Caco-2 (cell line): ENCODE measurements around the gene FOXN3. TPM values are rescaled to one million over a fixed set of nuclear protein-coding genes. Genes with fewer than 3 reads are reported as not detected.

ENCODE experiments used
- BruUV-seq: library from RNA; stranded (reverse); fragments of 400-500 nt; replicated peaks from 2 replicates; lab custom pipeline; 2021; lab: Mats Ljungman, UMichigan
- CTCF ChIA-PET: fragments of 300-600 bp; sonication (Branson Sonifier 250); formaldehyde crosslinking; loops from one replicate; lab custom pipeline; 2022; ENCODE audit warnings: antibody characterized with exemption; lab: Charles Lee
- POLR2A ChIA-PET: fragments of 300-600 bp; sonication (Branson Sonifier 250); formaldehyde crosslinking; loops from one replicate; lab custom pipeline; 2022; ENCODE audit warnings: antibody characterized with exemption; lab: Charles Lee
- DNase-seq, 2 experiments: peaks; one replicate each; pipeline versions ENCODE4 v3.0.0 to v3.0.0-alpha.2; 2020 to 2022
- H3K27me3 ChIP-seq: replicated peaks from 2 replicates; pipeline ENCODE4 v1.6.0; 2011; ENCODE audit warnings: low read length; ENCODE audit not compliant: control insufficient read depth, insufficient read depth
- H3K36me3 ChIP-seq: 2 replicates; pipeline ENCODE4 v1.5.1; 2011; ENCODE audit warnings: low read length; ENCODE audit not compliant: control insufficient read depth, insufficient read depth
- H3K4me1 ChIP-seq: fragments of 250-450 bp; sonication (Bioruptor Pico); 2 replicates; pipeline ENCODE4 v1.5.1; 2020; ENCODE audit warnings: mild to moderate bottlenecking
- H3K4me3 ChIP-seq: 2 replicates; pipeline ENCODE4 v1.5.1; 2011; ENCODE audit warnings: low read depth, mild to moderate bottlenecking, control low read depth, low read length
- H3K9me3 ChIP-seq: fragments of 250-450 bp; sonication (Bioruptor Pico); 2 replicates; pipeline ENCODE4 v1.5.1; 2020; ENCODE audit warnings: mild to moderate bottlenecking, moderate library complexity
- H3K27ac Mint-ChIP-seq: one replicate; pipeline ENCODE4 v1.8.0; 2022; ENCODE audit warnings: mixed read lengths; ENCODE audit not compliant: unreplicated experiment
- H3K27me3 Mint-ChIP-seq: one replicate; pipeline ENCODE4 v1.8.0; 2022; ENCODE audit warnings: mixed read lengths; ENCODE audit not compliant: insufficient read depth, unreplicated experiment
- H3K36me3 Mint-ChIP-seq: one replicate; pipeline ENCODE4 v1.8.0; 2022; ENCODE audit warnings: mild to moderate bottlenecking, mixed read lengths; ENCODE audit not compliant: insufficient read depth, unreplicated experiment
- H3K4me1 Mint-ChIP-seq: one replicate; pipeline ENCODE4 v1.8.0; 2022; ENCODE audit warnings: low read depth, mixed read lengths; ENCODE audit not compliant: unreplicated experiment
- H3K4me3 Mint-ChIP-seq: one replicate; pipeline ENCODE4 v1.8.0; 2022; ENCODE audit warnings: mild to moderate bottlenecking, moderate library complexity, mixed read lengths; ENCODE audit not compliant: unreplicated experiment
- H3K9me3 Mint-ChIP-seq: one replicate; pipeline ENCODE4 v1.8.0; 2022; ENCODE audit warnings: mixed read lengths; ENCODE audit not compliant: unreplicated experiment
- intact Hi-C: fragments of 100-400 bp; cut with micrococcal nuclease; formaldehyde crosslinking; loops from one replicate; pipeline ENCODE4 v1.10.0; 2022; ENCODE audit not compliant: unreplicated experiment
- total RNA-seq: library from RNA; stranded (reverse); gene quantifications from 2 replicates; pipeline ENCODE4 v1.2.3, GENCODE V29; 2022
- TF ChIP-seq, protein P1 (sequence below), 2 experiments: fragments of 200-600 bp in 1 of 2; IDR thresholded peaks; 1 replicate in 1 of 2; 2 replicates in 1 of 2; pipeline versions ENCODE4 v1.5.1 to v1.8.0; 2011 to 2022; ENCODE audit warnings: antibody characterized with exemption in 1 of 2, control low read depth in 1 of 2, inconsistent platforms in 1 of 2, low read depth in 1 of 2, low read length in 1 of 2, mild to moderate bottlenecking in 1 of 2, moderate library complexity in 1 of 2; ENCODE audit not compliant: insufficient read depth in 1 of 2, severe bottlenecking in 1 of 2, unreplicated experiment in 1 of 2

Gene FOXN3
- total RNA-seq, 1 experiment from 2014 or later: 20.6 TPM

DNA sequence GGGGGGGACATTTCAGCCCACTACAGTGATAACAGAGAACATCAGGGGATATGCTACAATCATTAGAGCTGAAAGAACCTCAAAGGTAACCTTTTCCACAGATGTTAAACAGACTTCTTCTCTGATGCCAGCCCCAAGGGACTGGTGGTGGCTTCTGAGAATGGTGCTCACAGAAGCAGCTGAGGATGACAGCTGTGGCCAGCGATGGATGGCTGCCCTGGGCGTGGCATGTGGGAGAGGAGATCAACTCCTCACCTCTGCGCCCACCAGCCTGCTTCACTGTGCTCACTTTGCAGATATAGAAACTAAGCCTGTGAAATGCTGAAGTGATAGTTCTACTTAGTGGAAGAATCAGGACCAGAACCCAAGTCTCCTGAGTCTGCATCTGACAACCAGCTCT, 33.0 kb downstream of the FOXN3 start:
- H3K27ac Mint-ChIP-seq: no peak overlapping the region
- H3K27me3 ChIP-seq: no peaks in the 10 kb centered on the region
- no peak overlapping the region for H3K4me3 Mint-ChIP-seq
- H3K4me1 Mint-ChIP-seq: no peaks in the 10 kb centered on the region
- no TSS peak for BruUV-seq
- no peak overlapping the region for H3K4me3 ChIP-seq
- no peaks in the 10 kb centered on the region for H3K27me3 Mint-ChIP-seq
- intact Hi-C loops: loop anchor here (5.0 kb wide), 1 partner anchor 47 kb away; no protein-coding TSS in a partner anchor
- H3K9me3 Mint-ChIP-seq: no peaks in the 10 kb centered on the region
- H3K9me3 ChIP-seq: no peaks in the 10 kb centered on the region
- POLR2A ChIA-PET: interaction anchor here (0.5 kb wide), 1 partner anchor 258 kb away, joined by 3 read pairs; no protein-coding TSS in a partner anchor
- no peaks in the 10 kb centered on the region for H3K4me1 ChIP-seq
- peaks cover 12% of the 10 kb centered on the region for H3K36me3 Mint-ChIP-seq
- CTCF ChIA-PET: no interaction called here
- DNase-seq: no peak
- TF ChIP-seq, protein P1, sequence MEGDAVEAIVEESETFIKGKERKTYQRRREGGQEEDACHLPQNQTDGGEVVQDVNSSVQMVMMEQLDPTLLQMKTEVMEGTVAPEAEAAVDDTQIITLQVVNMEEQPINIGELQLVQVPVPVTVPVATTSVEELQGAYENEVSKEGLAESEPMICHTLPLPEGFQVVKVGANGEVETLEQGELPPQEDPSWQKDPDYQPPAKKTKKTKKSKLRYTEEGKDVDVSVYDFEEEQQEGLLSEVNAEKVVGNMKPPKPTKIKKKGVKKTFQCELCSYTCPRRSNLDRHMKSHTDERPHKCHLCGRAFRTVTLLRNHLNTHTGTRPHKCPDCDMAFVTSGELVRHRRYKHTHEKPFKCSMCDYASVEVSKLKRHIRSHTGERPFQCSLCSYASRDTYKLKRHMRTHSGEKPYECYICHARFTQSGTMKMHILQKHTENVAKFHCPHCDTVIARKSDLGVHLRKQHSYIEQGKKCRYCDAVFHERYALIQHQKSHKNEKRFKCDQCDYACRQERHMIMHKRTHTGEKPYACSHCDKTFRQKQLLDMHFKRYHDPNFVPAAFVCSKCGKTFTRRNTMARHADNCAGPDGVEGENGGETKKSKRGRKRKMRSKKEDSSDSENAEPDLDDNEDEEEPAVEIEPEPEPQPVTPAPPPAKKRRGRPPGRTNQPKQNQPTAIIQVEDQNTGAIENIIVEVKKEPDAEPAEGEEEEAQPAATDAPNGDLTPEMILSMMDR (IDR thresholded peaks at IDR 0.05; ENCODE audit: insufficient read depth in 1 of 2, low read depth in 1 of 2, low read length in 1 of 2, severe bottlenecking in 1 of 2, unreplicated experiment in 1 of 2): no peak
- H3K36me3 ChIP-seq: no peaks in the 10 kb centered on the region

DNA sequence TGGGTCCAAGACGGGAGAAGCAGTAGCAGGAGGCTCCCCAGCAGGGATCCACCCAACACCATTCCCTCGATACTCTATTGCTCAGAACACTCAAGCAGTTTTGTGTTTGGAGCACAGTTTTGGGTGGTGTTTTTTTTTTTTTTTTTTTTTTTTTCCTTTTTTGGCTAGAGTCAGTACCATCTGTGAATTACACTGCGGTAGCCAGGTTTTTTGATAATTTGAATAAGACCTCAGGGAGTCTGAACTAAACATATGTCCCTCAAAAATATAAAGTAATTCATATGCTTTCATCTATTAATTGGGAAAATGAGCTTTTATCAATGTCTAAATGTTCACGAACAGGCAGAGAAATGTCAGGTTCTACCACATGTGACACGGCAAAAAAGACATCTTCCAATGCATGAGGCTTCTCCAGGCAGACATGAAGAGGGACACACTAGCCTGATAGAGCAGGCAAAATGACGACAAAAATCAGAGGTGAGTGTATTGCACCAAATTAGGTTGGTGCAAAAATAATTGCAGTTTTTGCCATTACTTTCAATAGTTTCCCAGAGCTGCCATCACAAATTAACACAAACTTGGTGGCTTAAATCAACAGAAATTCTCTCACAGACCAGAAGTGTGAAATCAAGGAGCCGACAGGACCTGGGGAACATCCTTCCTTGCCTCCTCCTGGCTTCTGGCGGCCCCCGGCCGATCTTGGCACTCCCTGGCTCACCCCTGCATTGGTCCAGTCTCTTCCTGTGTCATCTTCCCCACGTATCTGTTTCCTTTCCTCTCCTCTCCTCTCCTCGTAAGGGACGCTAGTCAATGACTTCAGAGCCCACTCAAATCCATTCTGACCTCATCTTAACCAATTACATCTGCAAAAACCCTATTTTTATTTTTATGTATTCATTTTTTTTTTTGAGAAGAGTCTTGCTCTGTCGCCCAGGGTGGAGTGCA, 33.9 kb downstream of the FOXN3 start:
- H3K9me3 Mint-ChIP-seq: no peaks in the 10 kb centered on the region
- Histone ChIP-seq H3K9me3 (no peaks in the 10 kb centered on the region), H3K4me3 (no peak overlapping the region), H3K27me3 (no peaks in the 10 kb centered on the region), H3K36me3 (no peaks in the 10 kb centered on the region), H3K4me1 (no peaks in the 10 kb centered on the region)
- CTCF ChIA-PET: no interaction called here
- no peaks in the 10 kb centered on the region for H3K4me1 Mint-ChIP-seq
- no peaks in the 10 kb centered on the region for H3K27me3 Mint-ChIP-seq
- H3K27ac Mint-ChIP-seq: no peak overlapping the region
- H3K36me3 Mint-ChIP-seq: peaks cover 9% of the 10 kb centered on the region
- TF ChIP-seq, protein P1 (IDR thresholded peaks at IDR 0.05; ENCODE audit: insufficient read depth in 1 of 2, low read depth in 1 of 2, low read length in 1 of 2, severe bottlenecking in 1 of 2, unreplicated experiment in 1 of 2): no peak
- no peak for DNase-seq
- H3K4me3 Mint-ChIP-seq: no peak overlapping the region
- BruUV-seq: no TSS peak
- POLR2A ChIA-PET: interaction anchor here (0.5 kb wide), 1 partner anchor 259 kb away, joined by 3 read pairs; no protein-coding TSS in a partner anchor
- intact Hi-C loops: loop anchor here (5.0 kb wide), 1 partner anchor 46 kb away; no protein-coding TSS in a partner anchor

DNA sequence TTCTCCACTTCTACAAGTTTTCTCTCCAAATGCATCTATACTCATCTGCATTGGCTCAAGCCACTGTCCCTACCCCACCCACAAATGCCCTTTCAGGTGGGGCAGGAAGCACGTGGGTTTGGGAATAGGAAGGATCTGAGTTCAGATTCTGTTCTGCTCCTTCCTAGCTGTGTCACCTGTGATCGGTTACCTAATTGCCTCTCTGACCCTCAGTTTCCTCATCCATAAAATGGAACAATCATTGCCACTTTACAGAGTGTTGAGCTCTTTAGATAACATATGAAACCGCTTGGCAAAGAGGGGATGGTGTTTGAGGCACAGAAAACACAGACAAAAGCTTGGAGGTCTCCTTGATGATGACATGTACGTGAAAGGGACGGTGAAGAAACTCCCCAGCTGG, 34.5 kb downstream of the FOXN3 start:
- POLR2A ChIA-PET: no interaction called here
- H3K27me3 Mint-ChIP-seq: no peaks in the 10 kb centered on the region

More for the DNA sequence above, 34.5 kb downstream of the FOXN3 start:
- Mint-ChIP-seq H3K9me3 (no peaks in the 10 kb centered on the region), H3K4me3 (no peak overlapping the region), H3K36me3 (peaks cover 9% of the 10 kb centered on the region), H3K4me1 (no peaks in the 10 kb centered on the region), H3K27ac (peak overlapping the region; percentile 3)
- no peaks in the 10 kb centered on the region for H3K36me3 ChIP-seq
- H3K27me3 ChIP-seq: no peaks in the 10 kb centered on the region
- no peak overlapping the region for H3K4me3 ChIP-seq
- TF ChIP-seq, protein P1 (IDR thresholded peaks at IDR 0.05; ENCODE audit: insufficient read depth in 1 of 2, low read depth in 1 of 2, low read length in 1 of 2, severe bottlenecking in 1 of 2, unreplicated experiment in 1 of 2): no peak
- H3K9me3 ChIP-seq: no peaks in the 10 kb centered on the region
- intact Hi-C loops: loop anchor here (5.0 kb wide), 1 partner anchor 45 kb away; no protein-coding TSS in a partner anchor
- H3K4me1 ChIP-seq: no peaks in the 10 kb centered on the region
- no peak for DNase-seq
- CTCF ChIA-PET: no interaction called here
- BruUV-seq: no TSS peak
